Measurements from ENCODE around the gene ME3. TPM values are rescaled to one million over a fixed set of nuclear protein-coding genes. Genes with fewer than 3 reads are reported as not detected.

The ME3 gene
- total RNA-seq, 1 donor from 2014 or later = 33.4 TPM

- no peak overlapping the region for H3K27ac ChIP-seq (replicated peaks)
- H3K9me3 ChIP-seq (replicated peaks) = peaks cover 8% of the 10 kb centered on the region
- DNase-seq = no peak
- no peak for TF ChIP-seq CTCF (IDR thresholded peaks at IDR 0.05; ENCODE audit: borderline replicate concordance)
- no peaks in the 10 kb centered on the region for H3K36me3 ChIP-seq
- H3K4me3 ChIP-seq = no peak overlapping the region
- H3K4me1 ChIP-seq = peaks cover 5% of the 10 kb centered on the region
- intact Hi-C loops (cut with micrococcal nuclease) = loop anchor here (10.0 kb wide), 1 partner anchor 161 kb away; no protein-coding TSS in a partner anchor
- H3K27me3 ChIP-seq (ENCODE audit: low read depth) = no peaks in the 10 kb centered on the region
Observed at GRCh38 chr11:86615487-86615886, 56.9 kb downstream of the ME3 start.

GRCh38 chr11:86610559-86611341, 61.7 kb downstream of the ME3 start:
- TF ChIP-seq CTCF (IDR thresholded peaks at IDR 0.05; ENCODE audit: borderline replicate concordance) = no peak
- DNase-seq = no peak
- H3K9me3 ChIP-seq (replicated peaks) = peaks cover 8% of the 10 kb centered on the region
- H3K27me3 ChIP-seq (ENCODE audit: low read depth) = no peaks in the 10 kb centered on the region
- H3K4me1 ChIP-seq = peaks cover 47% of the 10 kb centered on the region
- H3K4me3 ChIP-seq = no peak overlapping the region
- no peak overlapping the region for H3K27ac ChIP-seq (replicated peaks)
- H3K36me3 ChIP-seq = no peaks in the 10 kb centered on the region
- intact Hi-C loops (cut with micrococcal nuclease) = loop anchor here (10.0 kb wide), 1 partner anchor 156 kb away; no protein-coding TSS in a partner anchor

- intact Hi-C loops (cut with micrococcal nuclease) = loop anchor here (5.0 kb wide), 1 partner anchor 209 kb away; no protein-coding TSS in a partner anchor
- peak; percentile 97 for TF ChIP-seq CTCF (IDR thresholded peaks at IDR 0.05; ENCODE audit: borderline replicate concordance)
- H3K4me1 ChIP-seq = peaks cover 47% of the 10 kb centered on the region
- H3K36me3 ChIP-seq = no peaks in the 10 kb centered on the region
- no peaks in the 10 kb centered on the region for H3K9me3 ChIP-seq (replicated peaks)
- H3K4me3 ChIP-seq = peak overlapping the region; percentile 20
- peak; percentile 55 for DNase-seq
- no peaks in the 10 kb centered on the region for H3K27me3 ChIP-seq (ENCODE audit: low read depth)
- H3K27ac ChIP-seq (replicated peaks) = peak overlapping the region; percentile 35
Observed at GRCh38 chr11:86608251-86608799, 64.1 kb downstream of the ME3 start.

- TF ChIP-seq CTCF (IDR thresholded peaks at IDR 0.05; ENCODE audit: borderline replicate concordance) = no peak
- H3K4me3 ChIP-seq = no peak overlapping the region
- H3K4me1 ChIP-seq = peaks cover 47% of the 10 kb centered on the region
- intact Hi-C loops (cut with micrococcal nuclease) = loop anchor here (5.0 kb wide), 1 partner anchor 210 kb away; no protein-coding TSS in a partner anchor
- no peaks in the 10 kb centered on the region for H3K27me3 ChIP-seq (ENCODE audit: low read depth)
- no peak for DNase-seq
- H3K36me3 ChIP-seq = no peaks in the 10 kb centered on the region
- no peaks in the 10 kb centered on the region for H3K9me3 ChIP-seq (replicated peaks)
- peak overlapping the region; percentile 7 for H3K27ac ChIP-seq (replicated peaks)
Observed at GRCh38 chr11:86606836-86607481, 65.5 kb downstream of the ME3 start.

GRCh38 chr11:86606270-86606835, 66.1 kb downstream of the ME3 start:
- Histone ChIP-seq H3K27me3 (ENCODE audit: low read depth) (no peaks in the 10 kb centered on the region), H3K9me3 (replicated peaks) (no peaks in the 10 kb centered on the region), H3K27ac (replicated peaks) (peak overlapping the region; percentile 7), H3K4me3 (no peak overlapping the region), H3K4me1 (peaks cover 47% of the 10 kb centered on the region), H3K36me3 (no peaks in the 10 kb centered on the region)
- no peak for DNase-seq
- intact Hi-C loops (cut with micrococcal nuclease) = loop anchor here (5.0 kb wide), 1 partner anchor 211 kb away; no protein-coding TSS in a partner anchor
- no peak for TF ChIP-seq CTCF (IDR thresholded peaks at IDR 0.05; ENCODE audit: borderline replicate concordance)
